ENCODE results near the gene ZNF286A.
"Not testable (repeated sequence)": the region's sequence is repeated elsewhere in the genome, so short reads cannot be mapped to it uniquely, and the experiment has no call there.

The ZNF286A gene

DNA sequence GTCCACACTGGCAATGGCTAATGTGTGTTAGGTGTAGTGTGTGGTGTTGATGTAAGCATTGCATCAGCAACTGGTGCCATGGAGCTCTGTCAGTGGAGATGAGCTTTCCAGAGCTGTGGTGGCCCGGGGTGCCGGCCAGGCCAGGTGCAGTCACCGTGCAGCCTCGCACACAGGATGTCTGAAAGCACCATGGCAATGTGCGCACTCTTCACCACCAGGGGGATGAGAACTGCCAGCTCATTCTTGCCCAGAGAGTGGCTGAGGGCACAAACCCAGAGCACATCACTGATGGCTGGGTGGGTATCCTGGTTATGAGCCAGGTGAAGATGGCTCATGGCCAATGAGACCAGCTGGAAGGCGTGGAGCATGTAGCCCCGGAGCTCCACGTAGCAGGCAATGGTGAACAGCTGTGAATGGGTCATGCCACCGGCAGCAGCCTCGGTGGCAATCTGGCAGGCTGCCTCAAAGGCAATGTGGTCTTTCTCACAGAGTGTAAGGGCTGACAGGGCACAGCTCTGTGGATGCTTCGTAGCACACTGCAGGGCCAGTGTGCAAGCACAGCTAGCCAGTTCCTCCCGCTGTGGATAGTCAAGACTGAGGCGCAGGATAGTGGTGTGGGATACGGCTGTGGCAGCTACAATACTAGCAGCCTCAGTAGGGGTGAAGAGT is 69.4 kb downstream of the ZNF286A start:
- not testable (repeated sequence) for DNase-seq (ENCODE audit: low read depth in 1 of 2, low spot score in 1 of 2)
